Measurements from ENCODE around the gene PDLIM5.

DNA sequence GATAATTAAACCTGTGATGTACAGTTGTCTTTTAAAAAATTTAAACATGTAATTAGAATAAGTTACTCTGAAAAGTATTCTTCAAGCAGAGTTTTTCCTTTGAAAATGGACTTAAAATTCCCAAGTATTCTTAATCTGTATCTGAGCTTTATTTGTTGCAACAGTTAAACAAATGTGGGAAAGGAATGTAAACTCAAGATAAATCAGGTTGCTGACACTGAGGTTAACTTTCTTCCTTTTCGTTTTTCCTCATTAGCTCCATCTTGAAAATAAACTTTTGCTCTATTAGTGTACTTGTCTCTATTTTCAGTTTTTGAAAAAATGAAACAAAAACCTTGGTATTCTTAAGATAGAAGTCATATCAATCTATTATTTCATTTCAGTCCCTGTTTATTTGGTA, 161.5 kb downstream of the PDLIM5 start:
- TF ChIP-seq HDGF (IDR thresholded peaks at IDR 0.05; ENCODE audit: borderline replicate concordance) (no peak), CTBP1 (IDR thresholded peaks at IDR 0.05; ENCODE audit: borderline replicate concordance) (no peak), ELF4 (IDR thresholded peaks at IDR 0.05) (no peak), LEF1 (IDR thresholded peaks at IDR 0.05; ENCODE audit: borderline replicate concordance) (no peak)
- TF ChIP-seq, protein P1, sequence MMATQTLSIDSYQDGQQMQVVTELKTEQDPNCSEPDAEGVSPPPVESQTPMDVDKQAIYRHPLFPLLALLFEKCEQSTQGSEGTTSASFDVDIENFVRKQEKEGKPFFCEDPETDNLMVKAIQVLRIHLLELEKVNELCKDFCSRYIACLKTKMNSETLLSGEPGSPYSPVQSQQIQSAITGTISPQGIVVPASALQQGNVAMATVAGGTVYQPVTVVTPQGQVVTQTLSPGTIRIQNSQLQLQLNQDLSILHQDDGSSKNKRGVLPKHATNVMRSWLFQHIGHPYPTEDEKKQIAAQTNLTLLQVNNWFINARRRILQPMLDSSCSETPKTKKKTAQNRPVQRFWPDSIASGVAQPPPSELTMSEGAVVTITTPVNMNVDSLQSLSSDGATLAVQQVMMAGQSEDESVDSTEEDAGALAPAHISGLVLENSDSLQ (IDR thresholded peaks at IDR 0.05): no peak
